ENCODE results near the gene CFAP20DC.

DNA sequence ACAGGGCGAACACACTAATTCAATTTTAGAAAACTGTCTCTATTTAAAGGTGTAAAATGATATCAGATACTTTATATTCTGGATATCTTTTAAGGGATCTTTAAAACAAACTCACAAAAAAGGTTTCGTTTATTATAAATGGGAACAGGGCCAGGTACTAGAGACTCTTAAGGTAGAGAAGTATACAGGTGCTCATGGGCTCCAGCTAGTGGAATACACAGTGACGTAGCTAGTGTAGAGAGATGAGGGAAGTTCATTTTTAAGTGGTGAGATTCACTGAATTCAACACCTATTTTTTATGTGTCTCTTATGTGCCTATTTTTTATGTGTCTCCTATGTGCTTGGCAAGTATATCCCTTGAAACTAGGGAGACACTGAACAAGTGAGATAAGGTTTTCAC is 250.6 kb downstream of the CFAP20DC start:
- TF ChIP-seq, protein P1, sequence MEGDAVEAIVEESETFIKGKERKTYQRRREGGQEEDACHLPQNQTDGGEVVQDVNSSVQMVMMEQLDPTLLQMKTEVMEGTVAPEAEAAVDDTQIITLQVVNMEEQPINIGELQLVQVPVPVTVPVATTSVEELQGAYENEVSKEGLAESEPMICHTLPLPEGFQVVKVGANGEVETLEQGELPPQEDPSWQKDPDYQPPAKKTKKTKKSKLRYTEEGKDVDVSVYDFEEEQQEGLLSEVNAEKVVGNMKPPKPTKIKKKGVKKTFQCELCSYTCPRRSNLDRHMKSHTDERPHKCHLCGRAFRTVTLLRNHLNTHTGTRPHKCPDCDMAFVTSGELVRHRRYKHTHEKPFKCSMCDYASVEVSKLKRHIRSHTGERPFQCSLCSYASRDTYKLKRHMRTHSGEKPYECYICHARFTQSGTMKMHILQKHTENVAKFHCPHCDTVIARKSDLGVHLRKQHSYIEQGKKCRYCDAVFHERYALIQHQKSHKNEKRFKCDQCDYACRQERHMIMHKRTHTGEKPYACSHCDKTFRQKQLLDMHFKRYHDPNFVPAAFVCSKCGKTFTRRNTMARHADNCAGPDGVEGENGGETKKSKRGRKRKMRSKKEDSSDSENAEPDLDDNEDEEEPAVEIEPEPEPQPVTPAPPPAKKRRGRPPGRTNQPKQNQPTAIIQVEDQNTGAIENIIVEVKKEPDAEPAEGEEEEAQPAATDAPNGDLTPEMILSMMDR (IDR thresholded peaks at IDR 0.05) = no peak
- no peak for TF ChIP-seq POLR2A (IDR thresholded peaks at IDR 0.05)
